Loucy (cell line): ENCODE measurements around the gene GTF3C4.

Experiments used
- EZH2phosphoT487 ChIP-seq: fragments of 200-600 bp; IDR thresholded peaks from 2 replicates; pipeline ENCODE4 v1.6.1; 2018; ENCODE audit warnings: antibody characterized with exemption, mild to moderate bottlenecking, moderate library complexity, borderline replicate concordance
- TF ChIP-seq, protein P1 (sequence below): fragments of 200-600 bp; sonication (generic); conservative IDR thresholded peaks from 2 replicates; pipeline ENCODE4 v1.5.1; 2014; ENCODE audit warnings: mild to moderate bottlenecking, antibody characterized with exemption, low read length

DNA sequence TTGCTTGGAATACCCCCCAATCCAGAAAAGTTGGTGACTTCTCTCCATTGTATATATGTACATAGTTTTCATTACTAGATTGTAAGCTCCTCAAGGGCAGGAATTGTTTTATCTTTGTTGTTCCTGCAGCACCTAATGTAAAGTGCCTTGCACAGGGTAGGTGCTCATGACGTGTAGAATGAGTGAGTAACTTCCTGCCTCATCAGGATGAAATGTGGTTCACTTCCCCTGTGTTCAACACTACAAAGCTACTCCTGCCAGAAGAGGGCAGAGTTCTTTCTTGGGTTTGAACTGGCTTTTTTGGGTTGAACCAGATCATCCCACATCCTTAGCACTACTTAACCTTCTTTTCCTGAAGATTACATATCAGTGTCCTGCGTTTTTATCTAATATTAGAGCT is 23.9 kb downstream of the GTF3C4 start:
- TF ChIP-seq EZH2phosphoT487: no peak
- TF ChIP-seq, protein P1, sequence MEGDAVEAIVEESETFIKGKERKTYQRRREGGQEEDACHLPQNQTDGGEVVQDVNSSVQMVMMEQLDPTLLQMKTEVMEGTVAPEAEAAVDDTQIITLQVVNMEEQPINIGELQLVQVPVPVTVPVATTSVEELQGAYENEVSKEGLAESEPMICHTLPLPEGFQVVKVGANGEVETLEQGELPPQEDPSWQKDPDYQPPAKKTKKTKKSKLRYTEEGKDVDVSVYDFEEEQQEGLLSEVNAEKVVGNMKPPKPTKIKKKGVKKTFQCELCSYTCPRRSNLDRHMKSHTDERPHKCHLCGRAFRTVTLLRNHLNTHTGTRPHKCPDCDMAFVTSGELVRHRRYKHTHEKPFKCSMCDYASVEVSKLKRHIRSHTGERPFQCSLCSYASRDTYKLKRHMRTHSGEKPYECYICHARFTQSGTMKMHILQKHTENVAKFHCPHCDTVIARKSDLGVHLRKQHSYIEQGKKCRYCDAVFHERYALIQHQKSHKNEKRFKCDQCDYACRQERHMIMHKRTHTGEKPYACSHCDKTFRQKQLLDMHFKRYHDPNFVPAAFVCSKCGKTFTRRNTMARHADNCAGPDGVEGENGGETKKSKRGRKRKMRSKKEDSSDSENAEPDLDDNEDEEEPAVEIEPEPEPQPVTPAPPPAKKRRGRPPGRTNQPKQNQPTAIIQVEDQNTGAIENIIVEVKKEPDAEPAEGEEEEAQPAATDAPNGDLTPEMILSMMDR: peak; percentile 66
